IPS DF 4.7 (cell line): ENCODE measurements around the gene WDR6.
"Not testable (repeated sequence)": the region's sequence is repeated elsewhere in the genome, so short reads cannot be mapped to it uniquely, and the experiment has no call there.

Source experiments
- DNase-seq: peaks from one replicate; pipeline ENCODE4 v3.0.0-alpha.2; 2013; ENCODE audit warnings: low spot score; ENCODE audit errors: extremely low read depth

WDR6 gene

DNA sequence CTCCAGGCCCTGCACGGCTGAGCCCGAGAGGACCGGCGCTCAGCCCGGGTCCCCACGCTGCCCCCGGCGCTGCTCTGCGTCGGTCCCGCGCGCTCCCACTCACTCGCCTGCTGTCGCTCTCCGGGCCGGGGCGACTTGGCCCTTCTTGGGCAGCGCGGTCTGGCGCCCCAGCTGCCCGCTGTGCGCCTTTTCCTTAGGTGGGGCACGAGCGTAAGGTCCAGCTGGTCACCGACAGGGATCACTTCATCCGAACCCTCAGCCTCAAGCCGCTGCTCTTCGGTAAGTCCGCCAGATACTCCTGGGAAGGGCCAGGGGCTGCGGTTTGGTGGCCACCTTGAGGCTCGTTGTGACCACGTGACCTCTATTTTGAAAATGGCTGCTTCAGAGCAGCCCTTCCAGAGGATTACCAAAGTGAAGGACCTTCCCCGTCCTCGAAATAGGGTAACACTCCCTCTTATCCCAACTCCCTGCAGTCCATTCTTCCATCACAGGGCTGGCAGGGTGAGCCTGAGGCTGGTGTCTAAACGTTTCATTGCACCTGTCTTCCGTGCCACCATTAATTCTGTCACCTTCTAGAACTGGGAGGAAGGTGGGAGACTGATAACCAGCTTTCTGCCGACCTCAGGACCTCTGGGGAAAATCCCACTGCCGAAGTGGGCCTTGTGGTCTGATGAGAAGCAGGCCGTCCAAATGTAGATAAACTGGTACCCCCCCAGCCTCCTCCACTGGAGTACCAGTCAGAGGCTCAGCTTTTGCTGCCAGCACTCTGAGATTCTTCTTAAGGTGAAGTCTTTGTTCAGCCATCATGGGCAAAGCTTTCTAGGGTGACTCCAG lies 16.3 kb upstream of the WDR6 start:
- DNase-seq, result no peak

DNA sequence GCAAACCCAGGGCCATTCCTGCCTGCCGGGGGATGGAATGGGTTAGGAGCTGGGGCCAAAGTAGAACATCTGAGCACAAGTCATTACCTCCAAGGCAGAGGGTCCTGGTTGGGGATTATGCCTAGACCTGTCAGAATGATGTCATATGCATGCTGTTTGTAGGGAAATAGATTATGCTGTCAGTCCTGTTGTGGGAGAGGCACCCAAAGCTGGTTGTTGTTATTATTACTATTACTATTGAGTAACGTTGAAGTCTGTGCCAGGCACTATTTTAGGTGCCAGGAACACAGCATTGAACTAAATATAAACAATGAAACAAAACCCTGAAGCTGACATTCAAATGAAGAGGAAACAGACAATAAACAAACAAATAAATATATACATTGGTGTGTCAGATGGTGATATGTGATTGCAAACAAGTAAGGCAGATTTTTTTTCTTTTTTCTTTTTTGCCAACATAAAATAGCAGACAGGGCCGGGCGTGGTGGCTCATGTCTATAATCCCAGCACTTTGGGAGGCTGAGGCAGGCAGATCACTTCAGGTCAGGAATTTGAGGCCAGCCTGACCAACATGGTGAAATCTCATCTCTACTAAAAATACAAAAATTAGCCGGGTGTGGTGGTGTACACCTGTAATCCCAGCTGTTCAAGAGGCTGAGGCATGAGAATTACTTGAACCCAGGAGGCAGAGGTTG lies 15.2 kb upstream of the WDR6 start:
- no peak for DNase-seq

DNA sequence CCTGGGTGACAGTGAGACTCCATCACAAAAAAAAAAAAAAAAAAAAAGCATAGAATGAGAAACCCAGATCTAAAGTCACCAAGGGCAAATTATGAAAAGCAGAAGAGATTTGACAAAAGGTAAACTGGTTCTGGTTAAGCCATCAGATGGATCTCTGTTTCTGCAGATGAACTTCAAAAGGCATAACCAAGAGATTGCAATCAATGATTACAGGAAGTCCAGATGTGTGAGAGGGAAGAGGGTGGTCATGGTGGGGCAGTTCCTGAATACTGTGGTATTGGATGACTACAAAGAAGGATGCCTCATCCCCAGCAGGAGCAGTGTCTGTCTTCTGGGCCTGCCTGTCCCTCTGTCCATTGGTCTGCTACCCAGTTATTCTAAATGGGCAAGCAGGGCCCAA lies 13.4 kb upstream of the WDR6 start:
- no peak for DNase-seq

- DNase-seq, result no peak
These were observed 10.6 kb upstream of the WDR6 start for GRCh38 chr3:48996640-48997039.

DNA sequence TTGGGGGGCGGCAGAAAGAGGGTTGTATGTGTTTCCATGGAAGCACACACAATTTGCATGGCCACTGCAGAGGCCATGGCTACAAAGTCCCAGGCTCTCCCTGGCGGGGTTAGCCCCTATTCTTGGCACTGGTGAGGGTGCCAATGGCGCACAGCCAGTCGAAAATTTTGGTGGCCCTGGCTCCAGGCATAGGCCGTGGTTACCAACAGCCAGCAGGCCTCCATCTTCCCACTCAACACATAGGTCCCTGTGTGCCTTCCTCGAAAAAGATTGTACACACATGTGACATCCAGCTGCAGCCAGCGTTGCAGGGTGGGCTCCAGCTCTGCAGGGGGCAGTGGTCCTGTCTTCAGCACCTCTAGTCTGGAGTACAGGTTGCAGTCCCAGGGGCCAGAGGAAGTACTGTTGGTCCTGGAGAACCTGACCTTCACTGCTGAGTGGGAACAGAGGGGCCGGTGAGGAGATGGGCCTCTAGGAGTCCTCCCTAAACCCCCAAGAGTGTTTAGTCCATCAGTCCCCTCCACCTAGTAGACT lies 10.0 kb upstream of the WDR6 start:
- no peak for DNase-seq

DNA sequence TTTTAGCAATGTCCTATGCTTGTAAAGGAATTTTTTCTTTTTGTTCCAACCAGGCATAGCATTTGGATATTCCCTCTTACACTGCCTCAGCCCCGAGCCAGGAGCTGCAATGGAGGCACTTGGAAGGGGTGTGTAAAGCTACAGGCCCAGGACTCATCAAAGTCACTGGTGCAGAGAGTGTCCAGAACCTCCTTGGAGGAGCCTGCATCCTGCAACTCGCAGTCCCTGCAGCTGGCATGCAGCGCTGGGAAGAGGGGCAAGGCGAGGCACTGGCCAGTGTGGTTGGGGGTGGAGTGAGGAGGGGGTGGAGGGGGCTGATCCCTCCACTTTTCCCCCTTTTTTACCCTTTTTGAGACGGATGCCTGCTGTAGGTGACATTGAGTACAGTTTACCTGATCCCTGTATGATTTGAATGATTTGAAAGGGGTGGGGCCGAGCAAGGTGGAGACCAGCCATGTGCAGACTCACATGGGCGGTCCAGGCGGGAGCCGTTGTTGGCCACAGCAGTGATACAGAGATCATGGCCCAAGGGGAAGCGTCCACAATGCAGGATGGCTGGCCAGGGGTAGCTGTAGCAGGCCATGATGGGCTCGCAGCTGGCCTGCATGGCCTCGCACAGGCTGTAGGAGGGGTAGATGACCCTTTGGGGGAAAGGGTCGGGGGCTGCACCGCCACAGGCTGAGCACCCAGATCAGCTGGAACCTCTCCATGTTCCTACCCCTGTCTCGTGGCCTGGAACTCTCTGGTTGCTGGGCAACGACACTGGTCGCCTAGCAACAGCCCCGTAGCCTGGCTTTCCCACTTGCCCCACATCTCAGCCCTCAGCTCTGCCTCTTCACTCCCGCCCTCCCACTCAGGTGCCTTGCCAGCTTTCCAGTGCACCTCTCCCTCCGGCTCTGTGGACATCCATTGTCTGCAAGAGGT lies 9.2 kb upstream of the WDR6 start:
- no peak for DNase-seq

DNA sequence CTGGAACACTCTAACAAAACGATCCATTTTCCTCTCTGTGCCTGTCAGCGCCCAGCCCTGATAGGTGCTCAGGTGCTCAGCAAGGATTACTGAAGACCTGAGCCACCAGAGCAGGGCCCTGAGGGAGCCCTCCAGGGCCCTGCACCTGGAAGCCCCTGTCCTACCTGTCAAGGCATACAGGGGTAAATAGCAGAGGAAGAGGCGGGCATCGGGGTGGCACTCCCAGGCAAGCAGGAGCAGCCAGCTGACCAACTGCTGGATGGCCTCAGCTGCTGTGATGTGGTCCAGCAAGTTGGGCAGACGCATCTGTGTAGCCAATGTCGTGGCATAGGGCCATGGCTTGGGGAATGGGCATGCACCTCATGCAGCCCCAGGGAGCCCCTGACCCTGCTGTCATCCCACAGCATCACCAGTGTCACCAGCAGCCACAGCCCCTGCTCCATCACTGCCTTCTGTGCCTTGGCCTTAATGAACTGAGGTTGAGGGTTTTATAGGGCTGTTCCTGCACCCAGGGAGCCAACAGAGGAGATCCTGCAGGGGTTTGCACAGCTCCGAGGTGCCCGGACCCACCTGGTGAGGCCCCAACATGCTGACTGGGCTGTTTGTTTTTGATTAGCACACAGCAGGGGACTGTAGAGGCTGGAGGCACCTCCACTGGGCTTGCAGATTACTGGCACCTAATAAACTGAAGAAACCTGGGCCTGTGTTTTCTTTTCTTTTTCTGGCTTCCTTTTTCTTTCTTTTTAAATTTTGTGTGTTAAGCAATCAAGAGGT lies 7.9 kb upstream of the WDR6 start:
- DNase-seq, result no peak

DNA sequence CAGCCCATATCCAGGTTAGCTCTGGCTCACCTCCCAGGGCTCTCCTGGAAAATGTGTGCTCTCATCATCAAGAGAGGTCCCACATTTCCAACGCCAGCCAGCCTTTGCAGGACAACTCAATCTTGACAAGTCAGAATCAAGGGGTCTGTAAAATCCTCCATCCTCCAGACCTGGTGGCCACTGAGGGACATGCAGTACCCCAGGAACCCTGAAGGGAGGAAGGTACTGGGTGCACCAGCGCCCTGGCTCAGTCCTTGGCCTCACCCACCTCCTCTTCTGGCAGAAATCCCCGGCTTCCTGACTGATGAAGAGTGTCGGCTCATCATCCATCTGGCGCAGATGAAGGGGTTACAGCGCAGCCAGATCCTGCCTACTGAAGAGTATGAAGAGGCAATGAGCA lies 6.0 kb upstream of the WDR6 start:
- DNase-seq, result no peak

- no peak for DNase-seq
These were observed 2.6 kb upstream of the WDR6 start for GRCh38 chr3:49004352-49005302.

DNA sequence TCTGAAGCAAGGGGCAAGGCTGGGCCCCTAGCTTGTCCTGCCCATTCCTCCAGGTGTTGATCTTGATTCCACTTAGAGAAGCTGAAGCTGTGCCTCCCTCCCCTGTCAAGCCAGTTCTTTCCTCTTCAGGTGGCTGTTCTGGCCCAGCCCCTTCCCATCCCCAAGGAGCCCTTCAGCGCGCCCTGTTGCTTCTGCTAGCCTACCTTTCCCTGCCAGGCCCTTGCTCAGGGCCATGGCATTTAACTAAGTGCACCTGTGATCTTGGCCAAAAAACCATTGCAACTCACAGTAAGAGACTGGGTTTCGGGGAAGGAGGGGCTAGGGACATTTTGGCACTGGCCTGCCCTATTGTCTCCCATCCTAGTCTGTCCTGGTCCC lies 1.9 kb upstream of the WDR6 start:
- no peak for DNase-seq

DNA sequence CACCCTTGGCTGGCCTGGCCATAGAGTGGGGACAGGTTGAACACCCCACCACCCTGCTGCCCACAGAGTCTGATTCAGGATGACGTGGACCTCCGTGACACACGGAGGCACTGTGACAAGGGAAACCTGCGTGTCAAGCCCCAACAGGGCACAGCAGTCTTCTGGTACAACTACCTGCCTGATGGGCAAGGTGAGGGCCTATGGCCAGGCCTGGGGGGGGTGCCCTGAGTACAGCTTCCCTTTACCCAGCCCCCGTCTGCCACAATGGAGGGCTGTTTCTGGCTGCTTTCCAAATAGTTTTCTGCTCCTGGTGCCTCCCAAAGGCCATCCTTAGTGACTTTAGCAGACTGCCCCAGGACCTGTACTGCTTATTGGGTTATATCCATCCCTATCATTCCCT lies 1.2 kb upstream of the WDR6 start:
- no peak for DNase-seq

DNA sequence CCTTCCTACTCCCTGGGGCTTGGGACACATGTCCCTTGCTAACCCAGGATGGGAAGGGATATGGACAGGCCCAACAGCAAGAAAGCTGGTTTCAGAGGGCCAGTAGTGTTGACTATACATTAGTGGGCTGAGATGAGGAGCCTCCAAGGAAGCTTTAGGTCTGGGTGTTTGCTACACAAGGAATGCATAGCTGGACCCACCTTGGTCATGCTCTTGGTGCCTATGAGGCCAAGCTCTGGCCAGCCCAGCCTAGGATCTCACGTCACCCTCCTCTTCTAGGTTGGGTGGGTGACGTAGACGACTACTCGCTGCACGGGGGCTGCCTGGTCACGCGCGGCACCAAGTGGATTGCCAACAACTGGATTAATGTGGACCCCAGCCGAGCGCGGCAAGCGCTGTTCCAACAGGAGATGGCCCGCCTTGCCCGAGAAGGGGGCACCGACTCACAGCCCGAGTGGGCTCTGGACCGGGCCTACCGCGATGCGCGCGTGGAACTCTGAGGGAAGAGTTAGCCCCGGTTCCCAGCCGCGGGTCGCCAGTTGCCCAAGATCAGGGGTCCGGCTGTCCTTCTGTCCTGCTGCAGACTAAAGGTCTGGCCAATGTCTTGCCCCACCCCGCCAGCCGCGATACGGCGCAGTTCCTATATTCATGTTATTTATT lies 653 bp upstream of the WDR6 start:
- no peak for DNase-seq

DNA sequence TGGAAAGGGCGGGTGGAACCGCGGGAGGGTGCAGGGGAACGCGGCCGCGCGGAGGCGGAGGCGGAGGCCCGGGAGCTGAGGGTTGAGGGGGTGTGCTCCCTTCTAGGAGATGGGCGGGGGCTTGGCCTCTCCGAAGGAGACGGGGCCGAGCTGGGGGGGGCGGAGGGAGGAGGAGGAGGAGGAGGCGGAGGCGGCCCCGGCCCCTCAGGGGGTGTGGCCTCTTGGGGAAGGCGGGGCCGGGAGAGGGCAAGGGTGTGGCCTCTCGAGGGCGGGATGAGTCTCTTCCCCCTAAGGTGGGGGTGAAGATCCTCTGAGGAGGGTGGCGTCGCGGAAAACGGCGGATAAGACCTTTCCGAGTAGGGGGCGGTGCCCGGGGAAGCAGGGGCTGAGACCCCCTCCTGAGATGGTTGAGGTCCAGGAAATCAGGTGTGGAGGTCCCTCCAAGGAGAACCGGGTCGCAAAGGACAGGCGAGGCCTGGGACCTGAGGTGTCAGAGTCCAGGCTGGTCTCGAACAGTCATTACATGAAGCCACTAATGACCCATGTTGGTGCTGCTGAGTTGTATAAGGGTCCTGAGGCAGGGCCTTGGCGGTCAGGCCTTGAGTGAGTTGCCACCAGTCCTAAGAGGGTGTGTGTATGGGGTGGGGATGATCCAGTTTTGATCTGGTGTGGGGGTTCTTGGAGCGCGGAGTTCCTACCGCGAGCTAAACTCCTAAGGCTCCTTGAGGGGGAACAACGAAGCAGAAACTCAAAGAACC lies 759 bp downstream of the WDR6 start:
- no peak for DNase-seq

DNA sequence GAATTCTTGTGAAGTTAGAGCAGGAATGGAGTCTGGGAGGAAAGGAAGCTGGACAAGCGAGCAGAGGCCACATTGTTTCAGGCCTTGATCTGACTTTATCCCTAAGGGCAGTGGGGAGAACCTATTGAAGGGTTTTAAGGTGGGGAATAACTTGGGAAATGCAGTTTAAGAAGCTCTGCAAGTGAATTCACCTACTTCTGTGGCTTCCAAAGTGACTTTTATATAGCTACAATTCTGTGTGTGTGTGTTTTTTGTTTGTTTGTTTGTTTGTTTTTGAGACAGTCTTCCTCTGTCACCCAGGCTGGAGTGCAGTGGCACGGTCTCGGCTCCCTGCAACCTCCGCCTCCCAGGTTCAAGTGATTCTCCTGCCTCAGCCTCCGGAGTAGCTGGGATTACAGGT lies 1.4 kb downstream of the WDR6 start:
- not testable (repeated sequence) for DNase-seq

DNA sequence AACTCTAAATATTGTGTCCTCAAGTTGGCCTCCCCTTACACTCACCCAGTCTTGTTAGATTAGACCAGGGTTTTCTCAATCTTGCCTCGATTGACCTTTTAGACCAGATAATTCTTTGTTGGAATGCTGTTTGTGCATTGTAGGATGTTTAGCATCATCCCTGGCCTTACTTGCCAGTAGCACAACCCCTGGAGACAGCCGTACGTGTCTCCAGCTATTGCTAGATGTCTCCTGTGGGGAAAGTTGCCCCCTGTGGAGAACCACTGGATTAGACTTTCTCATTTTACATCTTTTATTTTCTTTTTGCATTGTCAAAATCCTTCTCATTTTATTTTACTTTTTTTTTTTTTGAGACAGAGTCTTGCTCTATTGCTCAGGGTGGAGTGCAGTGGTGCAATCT lies 2.2 kb downstream of the WDR6 start:
- no peak for DNase-seq

GRCh38 chr3:49012441-49013017 lies 5.3 kb downstream of the WDR6 start:
- DNase-seq, result no peak

GRCh38 chr3:49013113-49013737 lies 6.0 kb downstream of the WDR6 start:
- DNase-seq, result no peak
